ENCODE measurements around the gene TBC1D22B. TPM values are rescaled to one million over a fixed set of nuclear protein-coding genes. Genes with fewer than 3 reads are reported as not detected.

The TBC1D22B gene
- total and polyA plus RNA-seq, 2 of the 13 experiments (the other 11 are each of a cell fraction or from before 2014, with no cell fraction given), result 9.7 to 12.9 TPM

GRCh38 chr6:37332894-37333293 is 75.3 kb downstream of the TBC1D22B start:
- no peak overlapping the region for H3K4me2 ChIP-seq (ENCODE audit: low read depth, low read length)
- no peak overlapping the region for H2AFZ ChIP-seq (ENCODE audit: low read length)
- CTCF ChIA-PET (ENCODE audit: low intra/inter-chr PET ratio, low total read pairs), result no interaction called here
- no peak for ATAC-seq
- no peak overlapping the region for H3K9ac ChIP-seq (ENCODE audit: insufficient read depth, low read depth, low read length)
- no TSS peak for BruUV-seq (replicated peaks)
- H3K9me3 ChIP-seq (ENCODE audit: low read length), result no peaks in the 10 kb centered on the region
- POLR2A ChIA-PET, result no interaction called here
- TF ChIP-seq NCOA2 (CRISPR knock-in tag; IDR thresholded peaks at IDR 0.05), result no peak
- TF ChIP-seq ZNF704 (CRISPR knock-in tag; IDR thresholded peaks at IDR 0.05; ENCODE audit: borderline replicate concordance), result no peak
- TF ChIP-seq ESRRA (CRISPR knock-in tag; IDR thresholded peaks at IDR 0.05; ENCODE audit: low read depth), result no peak
- TF ChIP-seq ZNF460 (CRISPR knock-in tag; IDR thresholded peaks at IDR 0.05; ENCODE audit: borderline replicate concordance), result no peak
- TF ChIP-seq ZNF598 (CRISPR knock-in tag; IDR thresholded peaks at IDR 0.05; ENCODE audit: borderline replicate concordance), result no peak
- TF ChIP-seq NAIF1 (CRISPR knock-in tag; IDR thresholded peaks at IDR 0.05; ENCODE audit: borderline replicate concordance), result no peak
- TF ChIP-seq ZSCAN29 (CRISPR knock-in tag; conservative IDR thresholded peaks at IDR 0.05), result no peak
- TF ChIP-seq, protein P1, sequence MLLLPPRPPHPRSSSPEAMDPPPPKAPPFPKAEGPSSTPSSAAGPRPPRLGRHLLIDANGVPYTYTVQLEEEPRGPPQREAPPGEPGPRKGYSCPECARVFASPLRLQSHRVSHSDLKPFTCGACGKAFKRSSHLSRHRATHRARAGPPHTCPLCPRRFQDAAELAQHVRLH (CRISPR knock-in tag; IDR thresholded peaks at IDR 0.05; ENCODE audit: borderline replicate concordance, low read depth), result no peak
- no peak for TF ChIP-seq HNRNPL (IDR thresholded peaks at IDR 0.05; ENCODE audit: low read depth, low read length)
- in situ Hi-C loops (cut with HindIII; ENCODE audit: extremely low pct_ligation_motif_present, low pct_unique_long_range_greater_than_20kb), result no loop called here
- no peaks in the 10 kb centered on the region for H3K79me2 ChIP-seq (ENCODE audit: insufficient read depth, low read length)
- no peak overlapping the region for H3K4me3 ChIP-seq (replicated peaks in 1 of 3; ENCODE audit: insufficient read depth in 1 of 3, low read depth in 2 of 3, low read length in 3 of 3)
- H4K20me1 ChIP-seq (ENCODE audit: insufficient read depth, low read length), result no peaks in the 10 kb centered on the region
- no peaks in the 10 kb centered on the region for H3K27me3 ChIP-seq (ENCODE audit: control insufficient read depth in 1 of 2, insufficient read depth in 2 of 2, low read length in 2 of 2)
- peaks cover 22% of the 10 kb centered on the region for H3K4me1 ChIP-seq (ENCODE audit: insufficient read depth, low read length)
- peaks cover 3 to 9% of the 10 kb centered on the region in 2 experiments; a peak in 3 of 5 replicates for H3K36me3 ChIP-seq (replicated peaks in 1 of 2; ENCODE audit: control insufficient read depth in 1 of 2, insufficient read depth in 2 of 2, low read length in 2 of 2)
- WGBS (ENCODE audit: low lambda C conversion rate), result 93% methylated on average over 1 of the region's 1 CpG
- H3K27ac ChIP-seq (ENCODE audit: extremely low read length, insufficient read depth, low read length), result no peak overlapping the region
- DNase-seq (ENCODE audit: low spot score), result no peak
- intact Hi-C loops (cut with micrococcal nuclease; ENCODE audit: unreplicated experiment), result no loop called here
- FAIRE-seq, result no peak

Data from HepG2 (cell line).